Cerebellar cortex (tissue), 1 donor: Measurements from ENCODE around the gene ALOXE3.

Experiments used
- DNase-seq: peaks from one replicate; pipeline ENCODE4 v3.0.0-alpha.2; 2015; ENCODE audit warnings: low spot score

The ALOXE3 gene

GRCh38 chr17:8048236-8048635 is 70.1 kb downstream of the ALOXE3 start:
- no peak for DNase-seq

GRCh38 chr17:8047769-8048110 is 70.6 kb downstream of the ALOXE3 start:
- DNase-seq = no peak

- no peak for DNase-seq
Measured at GRCh38 chr17:8046929-8047768, 71.2 kb downstream of the ALOXE3 start.

DNA sequence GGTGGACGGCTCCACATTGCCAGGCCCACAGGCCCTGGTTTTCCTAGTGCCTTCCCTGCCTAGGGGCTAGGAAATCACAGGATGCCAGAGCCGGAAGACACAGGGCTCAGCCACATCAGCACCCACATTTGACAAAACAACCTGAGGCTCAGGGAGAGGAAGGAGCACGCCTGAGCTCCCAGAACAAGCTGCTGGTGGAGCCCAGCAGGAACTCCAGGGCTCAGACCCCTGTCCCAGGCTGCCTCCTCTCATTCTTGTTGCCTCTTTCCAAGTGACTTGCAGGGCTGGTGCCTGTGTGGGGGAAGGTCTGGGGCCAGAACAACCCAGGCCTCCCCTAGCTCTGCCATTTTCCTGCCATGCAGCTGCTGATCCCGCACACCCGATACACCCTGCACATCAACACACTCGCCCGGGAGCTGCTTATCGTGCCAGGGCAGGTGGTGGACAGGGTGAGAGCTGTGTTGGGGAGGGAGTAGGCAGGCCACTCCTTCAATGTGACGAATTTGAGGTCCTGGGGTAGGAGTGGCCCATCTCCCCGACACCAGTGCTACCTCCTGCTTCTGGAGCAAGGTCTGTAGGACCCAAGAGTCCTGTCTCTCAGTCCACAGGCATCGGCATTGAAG is 71.9 kb downstream of the ALOXE3 start:
- no peak for DNase-seq
